ENCODE measurements around the gene PARM1. TPM values are rescaled to one million over a fixed set of nuclear protein-coding genes. Genes with fewer than 3 reads are reported as not detected.
A peak's percentile ranks its signal among the peaks of the same experiment; 100 is the strongest.

PARM1 gene
- total RNA-seq, 1 donor from 2014 or later = 6.4 TPM

DNA sequence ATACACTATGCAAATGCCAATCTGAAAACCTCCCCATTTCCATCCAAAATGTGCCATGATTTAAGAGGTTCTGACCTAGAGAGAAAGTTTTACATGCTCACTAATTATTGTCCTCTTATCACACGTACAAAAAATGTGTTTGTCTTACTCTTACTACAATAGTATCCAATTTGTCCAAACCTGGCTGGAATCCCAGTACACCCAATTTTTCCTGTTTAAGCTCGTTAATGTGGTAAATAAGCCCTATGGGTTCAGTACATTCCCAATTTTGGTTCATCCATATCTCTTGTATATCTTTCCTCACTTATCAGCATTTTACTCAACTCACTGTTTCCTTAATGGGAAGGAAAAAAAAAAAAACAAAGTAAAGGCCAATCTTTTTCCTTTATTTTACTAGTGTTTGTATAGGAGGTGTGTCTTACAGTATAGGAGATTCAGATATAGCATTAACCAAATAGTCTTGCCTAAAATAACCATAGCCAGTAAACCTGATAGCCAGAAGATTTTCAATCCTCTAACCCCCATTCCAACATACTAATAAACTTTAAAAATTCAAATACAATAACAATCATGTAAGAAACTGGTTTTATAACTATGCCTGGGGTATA lies 109.8 kb downstream of the PARM1 start:
- H3K4me1 Mint-ChIP-seq (ENCODE audit: low read depth) = no peaks in the 10 kb centered on the region
- H3K36me3 Mint-ChIP-seq (ENCODE audit: insufficient read depth) = no peaks in the 10 kb centered on the region
- H3K4me3 Mint-ChIP-seq (ENCODE audit: low read depth) = no peak overlapping the region
- DNase-seq (ENCODE audit: low spot score, unreplicated experiment) = no peak
- peaks cover 4% of the 10 kb centered on the region for H3K9me3 Mint-ChIP-seq (ENCODE audit: low read depth)
- TF ChIP-seq, protein P1, sequence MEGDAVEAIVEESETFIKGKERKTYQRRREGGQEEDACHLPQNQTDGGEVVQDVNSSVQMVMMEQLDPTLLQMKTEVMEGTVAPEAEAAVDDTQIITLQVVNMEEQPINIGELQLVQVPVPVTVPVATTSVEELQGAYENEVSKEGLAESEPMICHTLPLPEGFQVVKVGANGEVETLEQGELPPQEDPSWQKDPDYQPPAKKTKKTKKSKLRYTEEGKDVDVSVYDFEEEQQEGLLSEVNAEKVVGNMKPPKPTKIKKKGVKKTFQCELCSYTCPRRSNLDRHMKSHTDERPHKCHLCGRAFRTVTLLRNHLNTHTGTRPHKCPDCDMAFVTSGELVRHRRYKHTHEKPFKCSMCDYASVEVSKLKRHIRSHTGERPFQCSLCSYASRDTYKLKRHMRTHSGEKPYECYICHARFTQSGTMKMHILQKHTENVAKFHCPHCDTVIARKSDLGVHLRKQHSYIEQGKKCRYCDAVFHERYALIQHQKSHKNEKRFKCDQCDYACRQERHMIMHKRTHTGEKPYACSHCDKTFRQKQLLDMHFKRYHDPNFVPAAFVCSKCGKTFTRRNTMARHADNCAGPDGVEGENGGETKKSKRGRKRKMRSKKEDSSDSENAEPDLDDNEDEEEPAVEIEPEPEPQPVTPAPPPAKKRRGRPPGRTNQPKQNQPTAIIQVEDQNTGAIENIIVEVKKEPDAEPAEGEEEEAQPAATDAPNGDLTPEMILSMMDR (IDR thresholded peaks at IDR 0.05; ENCODE audit: unreplicated experiment) = no peak
- H3K27ac Mint-ChIP-seq = no peak overlapping the region
- no peaks in the 10 kb centered on the region for H3K27me3 Mint-ChIP-seq

DNA sequence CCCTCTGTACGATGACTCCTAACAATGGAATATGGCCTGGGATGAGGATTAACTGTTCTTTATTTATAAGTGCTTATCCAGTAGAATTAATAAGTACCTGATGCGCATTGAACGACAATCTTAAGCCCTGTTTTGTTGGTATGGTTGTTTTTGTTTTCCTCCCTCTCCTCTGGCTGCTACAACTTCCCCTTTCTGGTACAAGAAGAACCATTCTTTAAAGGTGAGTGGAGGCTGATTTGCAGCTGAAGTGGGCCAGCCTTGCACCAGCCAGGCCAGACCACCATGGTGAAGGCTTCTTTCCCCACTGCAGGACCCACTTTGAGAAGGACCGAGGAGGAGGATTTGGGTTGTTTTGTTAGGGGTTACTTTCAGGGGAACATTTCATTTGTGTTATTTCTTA lies 113.3 kb downstream of the PARM1 start:
- Mint-ChIP-seq H3K4me3 (ENCODE audit: low read depth) (no peak overlapping the region), H3K27ac (no peak overlapping the region), H3K4me1 (ENCODE audit: low read depth) (no peaks in the 10 kb centered on the region), H3K9me3 (ENCODE audit: low read depth) (peaks cover 4% of the 10 kb centered on the region), H3K27me3 (no peaks in the 10 kb centered on the region), H3K36me3 (ENCODE audit: insufficient read depth) (no peaks in the 10 kb centered on the region)
- no peak for DNase-seq (ENCODE audit: low spot score, unreplicated experiment)
- TF ChIP-seq, protein P1 (IDR thresholded peaks at IDR 0.05; ENCODE audit: unreplicated experiment) = no peak

DNA sequence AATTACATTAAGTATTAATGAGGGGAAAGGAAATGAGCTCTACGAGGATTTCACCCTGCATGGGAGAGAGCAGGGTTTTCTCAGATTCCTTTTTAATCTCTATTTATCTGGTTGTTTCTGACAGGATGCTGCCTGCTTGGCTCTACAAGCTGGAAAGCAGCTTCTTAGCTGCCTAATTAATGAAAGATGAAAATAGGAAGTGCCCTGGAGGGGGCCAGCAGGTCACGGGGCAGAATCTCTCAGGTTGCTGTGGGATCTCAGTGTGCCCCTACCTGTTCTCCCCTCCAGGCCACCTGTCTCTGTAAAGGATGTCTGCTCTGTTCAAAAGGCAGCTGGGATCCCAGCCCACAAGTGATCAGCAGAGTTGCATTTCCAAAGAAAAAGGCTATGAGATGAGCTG lies 113.7 kb downstream of the PARM1 start:
- Mint-ChIP-seq H3K9me3 (ENCODE audit: low read depth) (peaks cover 4% of the 10 kb centered on the region), H3K27me3 (no peaks in the 10 kb centered on the region), H3K4me3 (ENCODE audit: low read depth) (no peak overlapping the region), H3K4me1 (ENCODE audit: low read depth) (no peaks in the 10 kb centered on the region), H3K36me3 (ENCODE audit: insufficient read depth) (no peaks in the 10 kb centered on the region), H3K27ac (no peak overlapping the region)
- TF ChIP-seq, protein P1 (IDR thresholded peaks at IDR 0.05; ENCODE audit: unreplicated experiment) = no peak
- DNase-seq (ENCODE audit: low spot score, unreplicated experiment) = no peak

DNA sequence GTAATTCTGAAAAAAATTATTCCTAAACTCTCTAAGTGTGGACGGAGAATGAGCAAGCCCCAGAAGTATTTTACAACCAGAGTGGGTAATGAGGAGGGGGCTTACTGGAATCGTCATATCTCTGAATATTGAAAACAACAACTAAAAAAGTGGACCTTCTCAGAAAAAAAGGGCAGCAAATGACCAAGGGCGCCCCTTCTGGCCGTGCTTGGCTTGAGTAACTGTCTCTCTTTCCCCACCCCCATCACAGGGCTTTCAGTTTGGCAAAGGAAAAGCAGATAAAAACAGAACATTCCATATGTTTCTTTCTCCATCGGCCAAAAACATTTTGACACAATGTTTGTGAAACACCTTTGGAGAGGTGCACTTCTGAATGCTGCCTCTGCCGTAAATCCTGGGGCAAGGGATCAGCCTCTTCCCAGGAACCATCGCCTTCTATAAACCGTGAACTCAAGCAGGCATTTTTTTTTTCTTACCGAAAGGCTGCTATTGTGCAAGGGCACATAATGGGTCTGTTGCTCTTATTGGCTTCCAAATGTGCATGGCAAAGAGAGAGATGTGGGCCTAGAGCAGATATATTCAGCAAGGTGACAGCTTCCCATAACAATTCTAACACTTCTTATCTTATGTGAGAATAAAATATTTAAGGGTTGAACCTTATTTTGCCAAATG lies 115.4 kb downstream of the PARM1 start:
- H3K4me3 Mint-ChIP-seq (ENCODE audit: low read depth) = no peak overlapping the region
- no peak overlapping the region for H3K27ac Mint-ChIP-seq
- H3K36me3 Mint-ChIP-seq (ENCODE audit: insufficient read depth) = no peaks in the 10 kb centered on the region
- TF ChIP-seq, protein P1 (IDR thresholded peaks at IDR 0.05; ENCODE audit: unreplicated experiment) = peak; percentile 22
- peaks cover 4% of the 10 kb centered on the region for H3K9me3 Mint-ChIP-seq (ENCODE audit: low read depth)
- no peaks in the 10 kb centered on the region for H3K4me1 Mint-ChIP-seq (ENCODE audit: low read depth)
- no peak for DNase-seq (ENCODE audit: low spot score, unreplicated experiment)
- H3K27me3 Mint-ChIP-seq = no peaks in the 10 kb centered on the region

DNA sequence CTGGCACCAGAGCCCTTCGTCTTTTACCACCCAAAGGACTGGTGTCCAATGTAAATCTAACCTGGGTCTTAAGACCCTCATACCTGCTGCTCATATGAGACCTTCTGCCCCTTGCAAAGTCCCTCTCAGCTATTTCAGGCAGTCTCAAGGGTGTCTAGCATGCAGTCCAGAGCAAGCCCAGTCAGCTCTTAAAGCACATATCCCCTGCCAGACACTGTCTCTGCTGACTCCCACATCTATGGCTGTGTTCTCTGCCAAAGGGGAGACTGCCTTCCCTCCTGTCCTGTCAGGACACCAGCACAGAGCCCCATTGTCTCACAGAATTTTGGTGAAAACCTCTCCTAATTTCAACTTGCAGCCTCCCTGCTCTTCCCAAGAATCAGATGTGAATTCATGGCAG lies 118.5 kb downstream of the PARM1 start:
- DNase-seq (ENCODE audit: low spot score, unreplicated experiment) = no peak
- TF ChIP-seq, protein P1 (IDR thresholded peaks at IDR 0.05; ENCODE audit: unreplicated experiment) = no peak
- no peaks in the 10 kb centered on the region for H3K9me3 Mint-ChIP-seq (ENCODE audit: low read depth)
- H3K27me3 Mint-ChIP-seq = no peaks in the 10 kb centered on the region
- no peak overlapping the region for H3K27ac Mint-ChIP-seq
- H3K4me3 Mint-ChIP-seq (ENCODE audit: low read depth) = no peak overlapping the region
- peaks cover 7% of the 10 kb centered on the region for H3K4me1 Mint-ChIP-seq (ENCODE audit: low read depth)
- H3K36me3 Mint-ChIP-seq (ENCODE audit: insufficient read depth) = no peaks in the 10 kb centered on the region
